Mesothelial cell of epicardium (in vitro differentiated cells): ENCODE data around the gene PPP1R10. TPM values are rescaled to one million over a fixed set of nuclear protein-coding genes. Genes with fewer than 3 reads are reported as not detected.

Source experiments
- DNase-seq, 2 experiments: peaks; one replicate each; pipeline ENCODE4 v3.0.0; 2021; ENCODE audit warnings: low spot score in 2 of 2; ENCODE audit not compliant: unreplicated experiment in 2 of 2
- H3K27ac Mint-ChIP-seq: 2 replicates; pipeline ENCODE4 v1.8.0; 2021; ENCODE audit warnings: mixed read lengths
- H3K27me3 Mint-ChIP-seq: 2 replicates; pipeline ENCODE4 v1.8.0; 2021; ENCODE audit warnings: low read depth, mixed read lengths
- H3K36me3 Mint-ChIP-seq: 2 replicates; pipeline ENCODE4 v1.8.0; 2021; ENCODE audit warnings: mixed read lengths
- H3K4me1 Mint-ChIP-seq: 2 replicates; pipeline ENCODE4 v1.8.0; 2021; ENCODE audit warnings: mixed read lengths
- H3K4me3 Mint-ChIP-seq: 2 replicates; pipeline ENCODE4 v1.8.0; 2021; ENCODE audit warnings: mild to moderate bottlenecking, moderate library complexity, mixed read lengths
- H3K9me3 Mint-ChIP-seq: 2 replicates; pipeline ENCODE4 v1.8.0; 2021; ENCODE audit warnings: mixed read lengths
- CTCF ChIP-seq: fragments of 200-600 bp; sonication (generic); IDR thresholded peaks from one replicate; pipeline ENCODE4 v1.5.0; 2021; ENCODE audit warnings: antibody characterized with exemption; ENCODE audit not compliant: unreplicated experiment
- total RNA-seq: library from RNA; stranded (reverse); gene quantifications from 3 replicates; pipeline ENCODE4 v1.2.1, GENCODE V29; 2021

The PPP1R10 gene
- total RNA-seq, 1 donor from 2014 or later, result 120 TPM

- no peaks in the 10 kb centered on the region for H3K9me3 Mint-ChIP-seq
- TF ChIP-seq CTCF, result no peak
- H3K4me3 Mint-ChIP-seq, result peak within 1 kb of the TSS; percentile 86
- peaks cover 30% of the 10 kb centered on the region for H3K36me3 Mint-ChIP-seq
- no peaks in the 10 kb centered on the region for H3K27me3 Mint-ChIP-seq
- peak within 1 kb of the TSS; percentile 98 for H3K27ac Mint-ChIP-seq
- peaks cover 17% of the 10 kb centered on the region for H3K4me1 Mint-ChIP-seq
- DNase-seq, result peak; percentile 70 to 85
Measured at GRCh38 chr6:30626484-30627366, 9.7 kb upstream of the PPP1R10 start, which contains the start of gene ATAT1. Gene ATAT1 (plus strand): TSS chr6:30626874.

GRCh38 chr6:30625511-30625910, 8.5 kb upstream of the PPP1R10 start:
- no peaks in the 10 kb centered on the region for H3K9me3 Mint-ChIP-seq

GRCh38 chr6:30619561-30619960, 2.5 kb upstream of the PPP1R10 start:
- TF ChIP-seq CTCF, result no peak
- Mint-ChIP-seq H3K9me3 (no peaks in the 10 kb centered on the region), H3K36me3 (peaks cover 25% of the 10 kb centered on the region), H3K27ac (peak overlapping the region; percentile 50), H3K27me3 (no peaks in the 10 kb centered on the region), H3K4me3 (peak overlapping the region; percentile 93), H3K4me1 (peaks cover 26% of the 10 kb centered on the region)
- no peak for DNase-seq

More at GRCh38 chr6:30625511-30625910, 8.5 kb upstream of the PPP1R10 start:
- no peak for TF ChIP-seq CTCF
- H3K27me3 Mint-ChIP-seq, result no peaks in the 10 kb centered on the region
- DNase-seq, result no peak
- peaks cover 17% of the 10 kb centered on the region for H3K4me1 Mint-ChIP-seq
- peak overlapping the region; percentile 86 for H3K4me3 Mint-ChIP-seq
- no peak overlapping the region for H3K27ac Mint-ChIP-seq
- H3K36me3 Mint-ChIP-seq, result peaks cover 22% of the 10 kb centered on the region

GRCh38 chr6:30618270-30618797, 1.3 kb upstream of the PPP1R10 start:
- Mint-ChIP-seq H3K27me3 (no peaks in the 10 kb centered on the region), H3K4me3 (peak overlapping the region; percentile 93), H3K9me3 (no peaks in the 10 kb centered on the region), H3K4me1 (peaks cover 38% of the 10 kb centered on the region), H3K36me3 (peaks cover 24% of the 10 kb centered on the region), H3K27ac (peak overlapping the region; percentile 100)
- no peak for DNase-seq
- no peak for TF ChIP-seq CTCF

- no peak for TF ChIP-seq CTCF
- Mint-ChIP-seq H3K36me3 (peaks cover 22% of the 10 kb centered on the region), H3K4me1 (peaks cover 45% of the 10 kb centered on the region), H3K9me3 (no peaks in the 10 kb centered on the region), H3K27me3 (no peaks in the 10 kb centered on the region), H3K4me3 (peak within 1 kb of the TSS; percentile 93), H3K27ac (peak within 1 kb of the TSS; percentile 100)
- DNase-seq, result peak; percentile 91 to 93
Measured at GRCh38 chr6:30617565-30618269, 674 bp upstream of the PPP1R10 start, which contains the start of gene MRPS18B. Gene MRPS18B (plus strand): TSS chr6:30617840. CDS start chr6:30617866, 26 bp downstream.
